Heart left ventricle (tissue), 13 donors: Measurements from ENCODE around the gene NENF.

ENCODE experiments used
- POLR2A ChIP-seq, 2 donors: fragments of 450-650 bp; IDR thresholded peaks; one replicate each; pipeline ENCODE4 v1.6.1; 2017; ENCODE audit warnings: antibody characterized with exemption in 2 of 2, mild to moderate bottlenecking in 2 of 2, moderate library complexity in 2 of 2
- TF ChIP-seq, protein P1 (sequence below), 12 donors: fragments of 200-600 bp; sonication (generic) in 4 of 12; IDR thresholded peaks; one replicate each; pipeline versions ENCODE4 v1.5.0 to v1.8.0; 2018 to 2022; ENCODE audit warnings: antibody characterized with exemption in 12 of 12, mild to moderate bottlenecking in 5 of 12
- donor health status: ischemic (EF 13 %, LVEDD 7.1; RV severe dilation, severe dysfunction).
- donor health status: DM: no; HTN: yes; CAD: no.
- donor health status: DM: no; HTN: no; CAD: no.
- donor health status: ischemic (EF 25% LVEDD 6.9; RV normal size, moderate dysfunction).
- donor health status: ischemic (EF 25% LVEDD 5.7; RV mildly dilated, moderate dysfunction).
- donor health status: ischemic (EF 35%, LVEDD 5.7; RV mildly dilated, moderate dysfunction).
- donor health status: nonischemic (EF 11% LVEDD 7.7; RV severe dilation, severe dysfunction).
- donor health status: DM: yes; HTN: yes; CAD: no.
- donor health status: PGD.
- donor health status: ischemic (EF 29% LVEDD 5.4; RV normal size, mild dysfunction).
- donor health status: nonischemic (EF 23%, LVEDD 6.1; RV moderate dilation, normal function).

GRCh38 chr1:212486619-212486975, 53.9 kb downstream of the NENF start:
- TF ChIP-seq, protein P1, sequence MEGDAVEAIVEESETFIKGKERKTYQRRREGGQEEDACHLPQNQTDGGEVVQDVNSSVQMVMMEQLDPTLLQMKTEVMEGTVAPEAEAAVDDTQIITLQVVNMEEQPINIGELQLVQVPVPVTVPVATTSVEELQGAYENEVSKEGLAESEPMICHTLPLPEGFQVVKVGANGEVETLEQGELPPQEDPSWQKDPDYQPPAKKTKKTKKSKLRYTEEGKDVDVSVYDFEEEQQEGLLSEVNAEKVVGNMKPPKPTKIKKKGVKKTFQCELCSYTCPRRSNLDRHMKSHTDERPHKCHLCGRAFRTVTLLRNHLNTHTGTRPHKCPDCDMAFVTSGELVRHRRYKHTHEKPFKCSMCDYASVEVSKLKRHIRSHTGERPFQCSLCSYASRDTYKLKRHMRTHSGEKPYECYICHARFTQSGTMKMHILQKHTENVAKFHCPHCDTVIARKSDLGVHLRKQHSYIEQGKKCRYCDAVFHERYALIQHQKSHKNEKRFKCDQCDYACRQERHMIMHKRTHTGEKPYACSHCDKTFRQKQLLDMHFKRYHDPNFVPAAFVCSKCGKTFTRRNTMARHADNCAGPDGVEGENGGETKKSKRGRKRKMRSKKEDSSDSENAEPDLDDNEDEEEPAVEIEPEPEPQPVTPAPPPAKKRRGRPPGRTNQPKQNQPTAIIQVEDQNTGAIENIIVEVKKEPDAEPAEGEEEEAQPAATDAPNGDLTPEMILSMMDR (IDR thresholded peaks at IDR 0.05), result no peak
- TF ChIP-seq POLR2A (IDR thresholded peaks at IDR 0.05), result no peak
